GM12878 (cell line): ENCODE results near the gene UEVLD.

Source experiments
- BACH1 ChIP-seq: fragments of 450-650 bp; IDR thresholded peaks from 2 replicates; pipeline ENCODE4 v1.6.1; 2017; ENCODE audit warnings: mild to moderate bottlenecking, borderline replicate concordance
- CTCF ChIP-seq, 3 experiments: IDR thresholded peaks in 2 of 3; conservative IDR thresholded peaks in 1 of 3; 2 replicates each; pipeline ENCODE4 v1.5.1; 2011; ENCODE audit warnings: low read depth in 3 of 3, low read length in 3 of 3, mild to moderate bottlenecking in 3 of 3, control low read depth in 2 of 3, moderate library complexity in 2 of 3, inconsistent platforms in 1 of 3, mixed read lengths in 1 of 3; ENCODE audit not compliant: control insufficient read depth in 2 of 3, insufficient read depth in 1 of 3; ENCODE audit errors: extremely low read depth in 1 of 3
- GATAD2B ChIP-seq: fragments of 450-650 bp; conservative IDR thresholded peaks from 2 replicates; pipeline ENCODE4 v1.6.1; 2017; ENCODE audit warnings: low read depth, mild to moderate bottlenecking, moderate library complexity
- HCFC1 ChIP-seq: fragments of 150-350 bp; IDR thresholded peaks from 2 replicates; pipeline ENCODE4 v1.6.1; 2014; ENCODE audit warnings: low read length
- MYC ChIP-seq: IDR thresholded peaks from 2 replicates; pipeline ENCODE4 v1.6.1; 2011; ENCODE audit warnings: mild to moderate bottlenecking, low read length, moderate library complexity, inconsistent platforms; ENCODE audit not compliant: insufficient read depth, insufficient replicate concordance, insufficient read length, severe bottlenecking
- SUZ12 ChIP-seq: fragments of 200-600 bp; sonication (generic); IDR thresholded peaks from one replicate; pipeline ENCODE4 v1.6.1; 2018; ENCODE audit warnings: antibody characterized with exemption, mild to moderate bottlenecking; ENCODE audit not compliant: unreplicated experiment
- TCF7 ChIP-seq: IDR thresholded peaks from 2 replicates; pipeline ENCODE4 v1.6.1; 2014; ENCODE audit warnings: antibody characterized with exemption, borderline replicate concordance
- USF1 ChIP-seq: IDR thresholded peaks from 2 replicates; pipeline ENCODE4 v1.6.1; 2011; ENCODE audit warnings: borderline replicate concordance, low read depth, mild to moderate bottlenecking, moderate library complexity, mixed read lengths, low read length; ENCODE audit not compliant: insufficient read depth; ENCODE audit errors: extremely low read length
- TF ChIP-seq, protein P1 (sequence below): fragments of 450-650 bp; IDR thresholded peaks from 2 replicates; pipeline ENCODE4 v1.6.1; 2018; ENCODE audit warnings: borderline replicate concordance, mild to moderate bottlenecking; ENCODE audit not compliant: partially characterized antibody
- TF ChIP-seq, protein P2 (sequence below): IDR thresholded peaks from 2 replicates; pipeline ENCODE4 v1.6.1; 2012; ENCODE audit warnings: low read length, inconsistent platforms

GRCh38 chr11:18617688-18618341 is 29.3 kb upstream of the UEVLD start:
- TF ChIP-seq GATAD2B (no peak), BACH1 (no peak), USF1 (no peak), MYC (no peak), CTCF (IDR thresholded peaks at IDR 0.05 in 2 of 3, conservative IDR thresholded peaks at IDR 0.05 in 1 of 3; ENCODE audit: control insufficient read depth in 2 of 3, extremely low read depth in 1 of 3, insufficient read depth in 1 of 3, low read depth in 3 of 3, low read length in 3 of 3) (no peak), SUZ12 (no peak), HCFC1 (no peak), TCF7 (no peak)
- TF ChIP-seq, protein P1, sequence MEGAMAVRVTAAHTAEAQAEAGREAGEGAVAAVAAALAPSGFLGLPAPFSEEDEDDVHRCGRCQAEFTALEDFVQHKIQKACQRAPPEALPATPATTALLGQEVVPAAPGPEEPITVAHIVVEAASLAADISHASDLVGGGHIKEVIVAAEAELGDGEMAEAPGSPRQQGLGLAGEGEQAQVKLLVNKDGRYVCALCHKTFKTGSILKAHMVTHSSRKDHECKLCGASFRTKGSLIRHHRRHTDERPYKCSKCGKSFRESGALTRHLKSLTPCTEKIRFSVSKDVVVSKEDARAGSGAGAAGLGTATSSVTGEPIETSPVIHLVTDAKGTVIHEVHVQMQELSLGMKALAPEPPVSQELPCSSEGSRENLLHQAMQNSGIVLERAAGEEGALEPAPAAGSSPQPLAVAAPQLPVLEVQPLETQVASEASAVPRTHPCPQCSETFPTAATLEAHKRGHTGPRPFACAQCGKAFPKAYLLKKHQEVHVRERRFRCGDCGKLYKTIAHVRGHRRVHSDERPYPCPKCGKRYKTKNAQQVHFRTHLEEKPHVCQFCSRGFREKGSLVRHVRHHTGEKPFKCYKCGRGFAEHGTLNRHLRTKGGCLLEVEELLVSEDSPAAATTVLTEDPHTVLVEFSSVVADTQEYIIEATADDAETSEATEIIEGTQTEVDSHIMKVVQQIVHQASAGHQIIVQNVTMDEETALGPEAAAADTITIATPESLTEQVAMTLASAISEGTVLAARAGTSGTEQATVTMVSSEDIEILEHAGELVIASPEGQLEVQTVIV, result no peak
- TF ChIP-seq, protein P2, sequence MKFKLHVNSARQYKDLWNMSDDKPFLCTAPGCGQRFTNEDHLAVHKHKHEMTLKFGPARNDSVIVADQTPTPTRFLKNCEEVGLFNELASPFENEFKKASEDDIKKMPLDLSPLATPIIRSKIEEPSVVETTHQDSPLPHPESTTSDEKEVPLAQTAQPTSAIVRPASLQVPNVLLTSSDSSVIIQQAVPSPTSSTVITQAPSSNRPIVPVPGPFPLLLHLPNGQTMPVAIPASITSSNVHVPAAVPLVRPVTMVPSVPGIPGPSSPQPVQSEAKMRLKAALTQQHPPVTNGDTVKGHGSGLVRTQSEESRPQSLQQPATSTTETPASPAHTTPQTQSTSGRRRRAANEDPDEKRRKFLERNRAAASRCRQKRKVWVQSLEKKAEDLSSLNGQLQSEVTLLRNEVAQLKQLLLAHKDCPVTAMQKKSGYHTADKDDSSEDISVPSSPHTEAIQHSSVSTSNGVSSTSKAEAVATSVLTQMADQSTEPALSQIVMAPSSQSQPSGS, result no peak
